Measurements from ENCODE around the gene RIPOR3. TPM values are rescaled to one million over a fixed set of nuclear protein-coding genes. Genes with fewer than 3 reads are reported as not detected.

Gene RIPOR3
- total and polyA plus RNA-seq, 5 donors from 2014 or later = 0.69 to 1.9 (median 1.3) TPM

- H3K27me3 ChIP-seq (ENCODE audit: control insufficient read depth, insufficient read depth, low read length) = no peaks in the 10 kb centered on the region
- no peak overlapping the region for H3K27ac ChIP-seq (ENCODE audit: insufficient read depth, low read length, poor library complexity, severe bottlenecking)
- H3K4me3 ChIP-seq (ENCODE audit: low read depth, low read length) = no peak overlapping the region
- Mint-ChIP-seq H3K27ac (peak overlapping the region in 1 of 3 donors; percentile 38), H3K4me3 (no peak overlapping the region), H3K27me3 (peaks cover 10% of the 10 kb centered on the region), H3K36me3 (no peaks in the 10 kb centered on the region), H3K9me3 (no peaks in the 10 kb centered on the region), H3K4me1 (no peaks in the 10 kb centered on the region)
- no peak for DNase-seq
- no peaks in the 10 kb centered on the region for H3K9me3 ChIP-seq (ENCODE audit: control insufficient read depth in 2 of 2, low read length in 2 of 2)
- H3K4me1 ChIP-seq (ENCODE audit: control insufficient read depth, insufficient read depth, low read length, poor library complexity, severe bottlenecking) = no peaks in the 10 kb centered on the region
- ATAC-seq (ENCODE audit: low read depth in 2 of 2) = no peak
- H3K36me3 ChIP-seq (ENCODE audit: control insufficient read depth, insufficient read depth, low read length) = no peaks in the 10 kb centered on the region
These were observed 31.2 kb downstream of the RIPOR3 start for GRCh38 chr20:50659975-50660670.

GRCh38 chr20:50658804-50659380 is 32.5 kb downstream of the RIPOR3 start:
- no peaks in the 10 kb centered on the region for H3K9me3 Mint-ChIP-seq
- H3K36me3 Mint-ChIP-seq = no peaks in the 10 kb centered on the region
- no peak for ATAC-seq (ENCODE audit: low read depth in 2 of 2)
- Histone ChIP-seq H3K36me3 (ENCODE audit: control insufficient read depth, insufficient read depth, low read length) (no peaks in the 10 kb centered on the region), H3K4me3 (ENCODE audit: low read depth, low read length) (no peak overlapping the region), H3K9me3 (ENCODE audit: control insufficient read depth in 2 of 2, low read length in 2 of 2) (no peaks in the 10 kb centered on the region), H3K27ac (ENCODE audit: insufficient read depth, low read length, poor library complexity, severe bottlenecking) (no peak overlapping the region), H3K4me1 (ENCODE audit: control insufficient read depth, insufficient read depth, low read length, poor library complexity, severe bottlenecking) (no peaks in the 10 kb centered on the region), H3K27me3 (ENCODE audit: control insufficient read depth, insufficient read depth, low read length) (no peaks in the 10 kb centered on the region)
- DNase-seq = no peak
- no peak overlapping the region for H3K4me3 Mint-ChIP-seq
- H3K27me3 Mint-ChIP-seq = peaks cover 7% of the 10 kb centered on the region
- no peaks in the 10 kb centered on the region for H3K4me1 Mint-ChIP-seq
- H3K27ac Mint-ChIP-seq = no peak overlapping the region

GRCh38 chr20:50655311-50655880 is 35.9 kb downstream of the RIPOR3 start:
- DNase-seq = no peak
- Histone ChIP-seq H3K27me3 (ENCODE audit: control insufficient read depth, insufficient read depth, low read length) (no peaks in the 10 kb centered on the region), H3K36me3 (ENCODE audit: control insufficient read depth, insufficient read depth, low read length) (no peaks in the 10 kb centered on the region), H3K4me3 (ENCODE audit: low read depth, low read length) (no peak overlapping the region), H3K27ac (ENCODE audit: insufficient read depth, low read length, poor library complexity, severe bottlenecking) (no peak overlapping the region), H3K9me3 (ENCODE audit: control insufficient read depth in 2 of 2, low read length in 2 of 2) (no peaks in the 10 kb centered on the region), H3K4me1 (ENCODE audit: control insufficient read depth, insufficient read depth, low read length, poor library complexity, severe bottlenecking) (no peaks in the 10 kb centered on the region)
- no peak for ATAC-seq (ENCODE audit: low read depth in 2 of 2)
- Mint-ChIP-seq H3K4me1 (no peaks in the 10 kb centered on the region), H3K27ac (no peak overlapping the region), H3K4me3 (no peak overlapping the region), H3K27me3 (peaks cover 11% of the 10 kb centered on the region), H3K36me3 (no peaks in the 10 kb centered on the region), H3K9me3 (no peaks in the 10 kb centered on the region)

GRCh38 chr20:50654904-50655303 is 36.4 kb downstream of the RIPOR3 start:
- Histone ChIP-seq H3K9me3 (ENCODE audit: control insufficient read depth in 2 of 2, low read length in 2 of 2) (no peaks in the 10 kb centered on the region), H3K27ac (ENCODE audit: insufficient read depth, low read length, poor library complexity, severe bottlenecking) (no peak overlapping the region), H3K27me3 (ENCODE audit: control insufficient read depth, insufficient read depth, low read length) (no peaks in the 10 kb centered on the region), H3K36me3 (ENCODE audit: control insufficient read depth, insufficient read depth, low read length) (no peaks in the 10 kb centered on the region), H3K4me3 (ENCODE audit: low read depth, low read length) (no peak overlapping the region), H3K4me1 (ENCODE audit: control insufficient read depth, insufficient read depth, low read length, poor library complexity, severe bottlenecking) (no peaks in the 10 kb centered on the region)
- Mint-ChIP-seq H3K4me1 (no peaks in the 10 kb centered on the region), H3K27me3 (peaks cover 6% of the 10 kb centered on the region), H3K27ac (no peak overlapping the region), H3K9me3 (no peaks in the 10 kb centered on the region), H3K4me3 (no peak overlapping the region), H3K36me3 (no peaks in the 10 kb centered on the region)
- no peak for ATAC-seq (ENCODE audit: low read depth in 2 of 2)
- no peak for DNase-seq

- no peak overlapping the region for H3K27ac ChIP-seq (ENCODE audit: insufficient read depth, low read length, poor library complexity, severe bottlenecking)
- H3K4me1 Mint-ChIP-seq = no peaks in the 10 kb centered on the region
- H3K27me3 ChIP-seq (ENCODE audit: control insufficient read depth, insufficient read depth, low read length) = no peaks in the 10 kb centered on the region
- H3K9me3 ChIP-seq (ENCODE audit: control insufficient read depth in 2 of 2, low read length in 2 of 2) = no peaks in the 10 kb centered on the region
- no peaks in the 10 kb centered on the region for H3K4me1 ChIP-seq (ENCODE audit: control insufficient read depth, insufficient read depth, low read length, poor library complexity, severe bottlenecking)
- peaks cover 4% of the 10 kb centered on the region for H3K27me3 Mint-ChIP-seq
- DNase-seq (no peak), ATAC-seq (ENCODE audit: low read depth in 2 of 2) (no peak)
- peaks cover 0 to 2% (median 0%) of the 10 kb centered on the region in 7 donors for H3K9me3 Mint-ChIP-seq
- no peak overlapping the region for H3K27ac Mint-ChIP-seq
- no peaks in the 10 kb centered on the region for H3K36me3 Mint-ChIP-seq
- no peak overlapping the region for H3K4me3 ChIP-seq (ENCODE audit: low read depth, low read length)
- H3K4me3 Mint-ChIP-seq = no peak overlapping the region
- H3K36me3 ChIP-seq (ENCODE audit: control insufficient read depth, insufficient read depth, low read length) = no peaks in the 10 kb centered on the region
These were observed 38.5 kb downstream of the RIPOR3 start for GRCh38 chr20:50652702-50653294.

GRCh38 chr20:50651676-50652075 is 39.7 kb downstream of the RIPOR3 start:
- DNase-seq (no peak), ATAC-seq (ENCODE audit: low read depth in 2 of 2) (no peak)
- H3K36me3 Mint-ChIP-seq = no peaks in the 10 kb centered on the region
- H3K27me3 ChIP-seq (ENCODE audit: control insufficient read depth, insufficient read depth, low read length) = no peaks in the 10 kb centered on the region
- H3K4me1 ChIP-seq (ENCODE audit: control insufficient read depth, insufficient read depth, low read length, poor library complexity, severe bottlenecking) = no peaks in the 10 kb centered on the region
- H3K27me3 Mint-ChIP-seq = peaks cover 4% of the 10 kb centered on the region
- peaks cover 0 to 2% (median 0%) of the 10 kb centered on the region in 7 donors for H3K9me3 Mint-ChIP-seq
- H3K27ac Mint-ChIP-seq = no peak overlapping the region
- peaks cover under 1 to 5% of the 10 kb centered on the region in 2 experiments for H3K9me3 ChIP-seq (ENCODE audit: control insufficient read depth in 2 of 2, low read length in 2 of 2)
- no peak overlapping the region for H3K4me3 ChIP-seq (ENCODE audit: low read depth, low read length)
- H3K4me1 Mint-ChIP-seq = no peaks in the 10 kb centered on the region
- no peak overlapping the region for H3K4me3 Mint-ChIP-seq
- H3K27ac ChIP-seq (ENCODE audit: insufficient read depth, low read length, poor library complexity, severe bottlenecking) = no peak overlapping the region
- no peaks in the 10 kb centered on the region for H3K36me3 ChIP-seq (ENCODE audit: control insufficient read depth, insufficient read depth, low read length)

GRCh38 chr20:50649590-50649989 is 41.8 kb downstream of the RIPOR3 start:
- H3K27ac Mint-ChIP-seq = no peak overlapping the region
- no peak for DNase-seq
- Histone ChIP-seq H3K9me3 (ENCODE audit: control insufficient read depth in 2 of 2, low read length in 2 of 2) (peaks cover 3 to 9% of the 10 kb centered on the region in 2 experiments), H3K4me3 (ENCODE audit: low read depth, low read length) (no peak overlapping the region), H3K36me3 (ENCODE audit: control insufficient read depth, insufficient read depth, low read length) (no peaks in the 10 kb centered on the region), H3K27ac (ENCODE audit: insufficient read depth, low read length, poor library complexity, severe bottlenecking) (no peak overlapping the region), H3K4me1 (ENCODE audit: control insufficient read depth, insufficient read depth, low read length, poor library complexity, severe bottlenecking) (no peaks in the 10 kb centered on the region), H3K27me3 (ENCODE audit: control insufficient read depth, insufficient read depth, low read length) (no peaks in the 10 kb centered on the region)
- peaks cover 9% of the 10 kb centered on the region for H3K27me3 Mint-ChIP-seq
- no peaks in the 10 kb centered on the region for H3K4me1 Mint-ChIP-seq
- peaks cover 0 to 2% (median 0%) of the 10 kb centered on the region in 7 donors for H3K9me3 Mint-ChIP-seq
- no peak overlapping the region for H3K4me3 Mint-ChIP-seq
- ATAC-seq (ENCODE audit: low read depth in 2 of 2) = no peak
- no peaks in the 10 kb centered on the region for H3K36me3 Mint-ChIP-seq
